Natural killer cell treated with Interleukin-12 subunit alpha and Interleukin-12 subunit beta and Interleukin-15 and Interleukin-18, amount 100 ng/mL, for 72 hours (primary cell): ENCODE measurements around the gene CLDND1. TPM values are rescaled to one million over a fixed set of nuclear protein-coding genes. Genes with fewer than 3 reads are reported as not detected.

Experiments
- ATAC-seq, 2 donors: fragments of 150-1000 bp; cut with Tn5 transposase in 1 of 2; sonication (Bioruptor Pico), chemical (Tn5 transposase) in 1 of 2; 2 replicates each; pipeline ENCODE4 v1.10.0; 2021
- DNase-seq: peaks from one replicate; pipeline ENCODE4 v3.0.0; 2022; ENCODE audit warnings: low spot score
- H3K27ac Mint-ChIP-seq, 2 donors: 1 replicate in 1 of 2; 2 replicates in 1 of 2; pipeline ENCODE4 v1.8.0; 2022; ENCODE audit warnings: mixed read lengths in 2 of 2, mild to moderate bottlenecking in 1 of 2, moderate library complexity in 1 of 2
- H3K27me3 Mint-ChIP-seq, 2 donors: 1 replicate in 1 of 2; 2 replicates in 1 of 2; pipeline ENCODE4 v1.8.0; 2022; ENCODE audit warnings: mixed read lengths in 2 of 2
- H3K36me3 Mint-ChIP-seq: one replicate; pipeline ENCODE4 v1.8.0; 2022; ENCODE audit warnings: mixed read lengths
- H3K4me1 Mint-ChIP-seq, 2 donors: 1 replicate in 1 of 2; 2 replicates in 1 of 2; pipeline ENCODE4 v1.8.0; 2022; ENCODE audit warnings: low read depth in 2 of 2, mixed read lengths in 2 of 2, mild to moderate bottlenecking in 1 of 2
- H3K4me3 Mint-ChIP-seq: one replicate; pipeline ENCODE4 v1.8.0; 2022; ENCODE audit warnings: mixed read lengths
- H3K9me3 Mint-ChIP-seq: 2 replicates; pipeline ENCODE4 v1.8.0; 2022; ENCODE audit warnings: mixed read lengths
- total RNA-seq, 2 donors: library from RNA; stranded (reverse); gene quantifications; one replicate each; pipeline ENCODE4 v1.2.3, GENCODE V29; 2022

Gene CLDND1
- total RNA-seq, 2 donors from 2014 or later: 352 to 548 TPM

GRCh38 chr3:98519351-98519750 lies 3.4 kb downstream of the CLDND1 start:
- H3K4me1 Mint-ChIP-seq: peaks cover 54 to 73% of the 10 kb centered on the region in 2 donors
- H3K27ac Mint-ChIP-seq: peak overlapping the region; percentile 80 to 81
- DNase-seq: no peak
- H3K36me3 Mint-ChIP-seq: peaks cover 63% of the 10 kb centered on the region
- H3K27me3 Mint-ChIP-seq: no peaks in the 10 kb centered on the region
- no peaks in the 10 kb centered on the region for H3K9me3 Mint-ChIP-seq
- ATAC-seq: no peak
- H3K4me3 Mint-ChIP-seq: peak overlapping the region; percentile 92

- ATAC-seq (no peak), DNase-seq (no peak)
- peaks cover 63% of the 10 kb centered on the region for H3K36me3 Mint-ChIP-seq
- no peaks in the 10 kb centered on the region for H3K27me3 Mint-ChIP-seq
- H3K27ac Mint-ChIP-seq: peak overlapping the region; percentile 80 to 81
- peaks cover 53 to 76% of the 10 kb centered on the region in 2 donors for H3K4me1 Mint-ChIP-seq
- H3K4me3 Mint-ChIP-seq: peak overlapping the region; percentile 92
- H3K9me3 Mint-ChIP-seq: no peaks in the 10 kb centered on the region
Measured at GRCh38 chr3:98518816-98519215, 3.9 kb downstream of the CLDND1 start.

- H3K27me3 Mint-ChIP-seq: no peaks in the 10 kb centered on the region
- no peaks in the 10 kb centered on the region for H3K9me3 Mint-ChIP-seq
- H3K4me1 Mint-ChIP-seq: peaks cover 45 to 59% of the 10 kb centered on the region in 2 donors
- ATAC-seq: no peak
- H3K27ac Mint-ChIP-seq: no peak overlapping the region
- H3K4me3 Mint-ChIP-seq: no peak overlapping the region
- H3K36me3 Mint-ChIP-seq: peaks cover 58% of the 10 kb centered on the region
- DNase-seq: no peak
Measured at GRCh38 chr3:98514948-98515347, 7.8 kb downstream of the CLDND1 start.

DNA sequence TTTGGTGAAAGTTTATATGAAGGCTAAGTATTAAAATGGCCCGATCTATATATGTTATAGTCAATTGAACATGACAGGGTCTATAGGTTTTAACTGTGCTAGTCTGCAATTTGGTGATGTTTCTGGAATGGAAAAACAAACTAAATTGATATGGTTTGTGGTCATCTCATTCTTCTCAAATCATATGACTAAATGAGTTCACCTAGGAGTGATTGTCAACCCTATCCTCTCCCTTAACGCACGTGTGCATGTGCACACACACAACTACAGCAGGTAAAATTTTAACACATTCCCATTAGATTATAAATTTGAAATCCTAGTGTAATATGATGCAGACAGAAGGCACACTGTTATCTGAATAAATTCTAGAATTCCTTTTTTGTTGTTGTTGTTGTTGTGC lies 9.0 kb downstream of the CLDND1 start:
- ATAC-seq: peak in 1 of 2 donors; percentile 8
- no peaks in the 10 kb centered on the region for H3K9me3 Mint-ChIP-seq
- DNase-seq: no peak
- no peak overlapping the region for H3K4me3 Mint-ChIP-seq
- peaks cover 46% of the 10 kb centered on the region for H3K36me3 Mint-ChIP-seq
- peaks cover 35 to 47% of the 10 kb centered on the region in 2 donors for H3K4me1 Mint-ChIP-seq
- H3K27me3 Mint-ChIP-seq: no peaks in the 10 kb centered on the region
- peak overlapping the region in 1 of 2 donors; percentile 2 for H3K27ac Mint-ChIP-seq

DNA sequence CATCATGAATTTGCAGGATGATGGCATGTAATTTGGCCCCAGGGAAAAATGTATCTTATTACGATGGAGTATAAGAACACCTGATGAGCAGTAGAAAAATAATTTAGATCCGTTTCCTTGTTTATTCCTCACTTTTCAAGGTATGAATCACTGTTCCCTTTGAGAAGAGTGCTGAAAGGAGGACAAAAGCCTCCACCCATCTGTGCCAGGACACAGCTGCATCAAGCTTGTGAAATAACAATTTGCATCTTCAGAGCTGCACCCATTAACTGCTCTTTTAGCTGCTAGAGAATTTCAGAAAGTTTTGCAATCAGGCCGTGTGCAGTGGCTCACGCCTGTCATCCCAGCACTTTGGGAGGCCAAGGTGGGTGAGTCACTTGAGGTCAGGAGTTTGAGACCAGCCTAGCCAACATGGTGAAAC lies 9.6 kb downstream of the CLDND1 start:
- Mint-ChIP-seq H3K27me3 (no peaks in the 10 kb centered on the region), H3K9me3 (no peaks in the 10 kb centered on the region), H3K4me3 (no peak overlapping the region), H3K27ac (peak overlapping the region; percentile 2 to 40), H3K36me3 (peaks cover 46% of the 10 kb centered on the region), H3K4me1 (peaks cover 35 to 41% of the 10 kb centered on the region in 2 donors)
- ATAC-seq: peak; percentile 87 to 88
- peak; percentile 61 for DNase-seq

- no peak for DNase-seq
- Mint-ChIP-seq H3K36me3 (peaks cover 48% of the 10 kb centered on the region), H3K4me1 (peaks cover 34 to 39% of the 10 kb centered on the region in 2 donors), H3K27me3 (no peaks in the 10 kb centered on the region), H3K9me3 (no peaks in the 10 kb centered on the region), H3K4me3 (no peak overlapping the region), H3K27ac (peak overlapping the region; percentile 2 to 40)
- no peak for ATAC-seq
Measured at GRCh38 chr3:98512576-98512975, 10.1 kb downstream of the CLDND1 start.

GRCh38 chr3:98508582-98508981 lies 14.1 kb downstream of the CLDND1 start:
- Mint-ChIP-seq H3K4me3 (no peak overlapping the region), H3K36me3 (peaks cover 43% of the 10 kb centered on the region), H3K9me3 (no peaks in the 10 kb centered on the region), H3K27me3 (no peaks in the 10 kb centered on the region), H3K4me1 (peaks cover 13 to 24% of the 10 kb centered on the region in 2 donors), H3K27ac (no peak overlapping the region)
- ATAC-seq (no peak), DNase-seq (no peak)

DNA sequence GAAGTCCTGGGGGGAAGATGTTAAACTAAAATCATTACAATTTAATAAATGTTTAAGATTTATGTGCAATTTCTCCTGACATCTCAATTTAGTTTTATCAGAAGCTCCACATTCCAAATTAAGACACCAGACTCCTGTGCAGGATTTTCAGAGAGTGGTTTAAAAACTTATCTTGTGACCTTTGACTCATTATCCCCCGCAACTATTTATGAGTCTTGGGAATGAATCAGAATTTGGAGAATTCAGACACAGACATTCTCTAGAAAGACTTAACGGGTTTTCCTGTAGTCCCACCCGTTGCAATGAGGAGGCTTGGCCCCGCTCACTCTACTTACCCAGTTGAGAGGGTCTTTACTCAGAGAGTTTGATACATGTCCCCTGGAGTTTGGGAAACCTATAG lies 18.2 kb downstream of the CLDND1 start:
- Mint-ChIP-seq H3K27ac (no peak overlapping the region), H3K4me1 (peaks cover 9 to 14% of the 10 kb centered on the region in 2 donors), H3K27me3 (no peaks in the 10 kb centered on the region), H3K4me3 (no peak overlapping the region), H3K36me3 (peaks cover 28% of the 10 kb centered on the region), H3K9me3 (no peaks in the 10 kb centered on the region)
- ATAC-seq (no peak), DNase-seq (no peak)

DNA sequence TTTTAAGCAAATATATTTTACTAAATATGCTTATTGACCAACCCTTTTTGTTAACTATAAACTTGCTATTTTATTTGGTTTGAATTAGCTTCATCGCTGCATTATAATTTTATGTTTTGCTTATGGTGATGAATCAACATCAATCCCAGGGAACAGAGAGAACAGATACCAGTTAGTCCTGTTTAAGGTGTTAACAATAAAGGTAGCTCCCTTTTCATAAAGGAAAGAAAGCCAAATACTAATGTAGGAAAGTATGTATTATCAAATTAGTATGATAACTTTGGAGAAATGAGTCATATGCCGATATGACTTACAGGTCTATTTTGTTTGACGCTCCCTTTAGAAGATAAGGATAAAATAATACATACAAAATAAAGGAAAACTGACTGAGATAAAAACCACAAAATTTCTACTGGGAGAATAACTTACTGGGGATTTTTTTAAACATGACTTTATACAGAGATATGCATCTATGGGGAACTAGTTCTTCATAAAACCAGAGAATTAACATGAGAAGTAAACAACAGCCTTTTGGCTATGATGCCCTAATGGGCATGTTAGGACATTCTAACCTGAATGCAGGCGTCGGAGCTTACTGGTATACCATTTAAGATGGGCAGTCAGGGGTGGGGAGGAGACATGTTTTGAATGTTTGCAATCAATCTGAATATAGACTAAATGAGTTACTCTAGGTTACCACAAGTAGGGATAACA lies 20.7 kb downstream of the CLDND1 start:
- H3K27ac Mint-ChIP-seq: no peak overlapping the region
- H3K36me3 Mint-ChIP-seq: peaks cover 18% of the 10 kb centered on the region
- H3K4me1 Mint-ChIP-seq: peaks cover 9% of the 10 kb centered on the region in 2 donors
- H3K9me3 Mint-ChIP-seq: no peaks in the 10 kb centered on the region
- no peak overlapping the region for H3K4me3 Mint-ChIP-seq
- no peak for ATAC-seq
- H3K27me3 Mint-ChIP-seq: no peaks in the 10 kb centered on the region
- DNase-seq: no peak

DNA sequence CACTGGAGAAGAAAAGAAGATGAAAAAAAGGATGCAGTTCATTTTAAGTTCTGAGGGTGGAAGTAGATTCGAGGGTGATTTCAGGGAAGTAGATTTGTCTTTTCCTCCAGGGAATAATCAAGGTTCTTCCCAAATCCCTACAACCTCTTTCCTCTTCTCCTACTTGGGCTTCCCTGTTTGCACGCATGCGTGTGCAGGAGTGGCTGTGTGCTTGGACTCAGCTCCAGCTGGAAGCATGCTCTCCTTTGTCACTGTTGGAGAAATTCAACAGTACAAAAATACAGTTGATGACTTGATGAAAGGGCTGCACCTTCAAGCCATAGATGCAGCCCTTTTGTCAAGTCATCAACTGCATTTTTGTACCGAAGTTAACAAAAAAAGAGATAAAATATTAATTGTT lies 21.4 kb downstream of the CLDND1 start:
- peaks cover 10% of the 10 kb centered on the region for H3K36me3 Mint-ChIP-seq
- no peaks in the 10 kb centered on the region for H3K27me3 Mint-ChIP-seq
- no peak overlapping the region for H3K4me3 Mint-ChIP-seq
- no peak overlapping the region for H3K27ac Mint-ChIP-seq
- H3K9me3 Mint-ChIP-seq: no peaks in the 10 kb centered on the region
- ATAC-seq (no peak), DNase-seq (no peak)
- peaks cover 9% of the 10 kb centered on the region in 2 donors for H3K4me1 Mint-ChIP-seq

DNA sequence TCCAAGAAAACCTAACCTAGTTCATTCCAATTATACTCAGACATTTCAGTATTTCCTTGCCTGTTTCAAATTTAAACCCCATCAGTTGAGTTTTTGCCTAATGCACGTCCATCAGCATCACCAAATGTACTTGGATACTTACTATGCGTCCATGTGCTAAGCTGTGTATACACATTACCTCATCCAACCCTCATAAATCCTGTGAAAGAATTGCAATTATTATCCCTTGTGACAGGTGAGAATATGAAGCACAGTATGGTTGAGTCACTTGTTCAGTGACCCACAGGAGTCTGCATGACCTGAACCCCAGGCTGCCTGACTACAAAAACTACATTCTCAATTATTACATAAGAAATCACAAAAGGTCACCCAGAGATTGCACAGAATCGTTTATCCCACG lies 22.7 kb downstream of the CLDND1 start:
- ATAC-seq (no peak), DNase-seq (no peak)
- Mint-ChIP-seq H3K36me3 (peaks cover 6% of the 10 kb centered on the region), H3K27ac (no peak overlapping the region), H3K4me1 (peaks cover 6 to 9% of the 10 kb centered on the region in 2 donors), H3K27me3 (no peaks in the 10 kb centered on the region), H3K4me3 (no peak overlapping the region), H3K9me3 (no peaks in the 10 kb centered on the region)

DNA sequence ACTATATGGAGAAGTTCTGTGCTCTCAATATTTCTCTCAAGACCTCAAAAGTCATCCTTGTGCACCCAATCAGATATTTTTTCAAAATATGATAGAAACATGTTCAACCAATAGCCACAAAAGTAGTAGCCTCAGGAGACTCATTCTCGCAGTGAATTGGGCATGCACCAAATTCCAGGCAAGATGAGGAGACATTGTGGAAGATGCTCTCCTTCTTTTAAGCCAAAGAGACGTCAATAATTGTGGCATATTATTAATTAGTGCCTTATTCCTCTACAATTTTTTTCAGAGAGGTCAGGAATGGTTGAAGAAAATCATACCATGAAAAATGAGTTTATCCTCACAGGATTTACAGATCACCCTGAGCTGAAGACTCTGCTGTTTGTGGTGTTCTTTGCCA lies 25.3 kb downstream of the CLDND1 start, which contains the start of gene OR5K2:
OR5K2 (plus strand) TSS at position 301 of the 400 bp plus-strand sequence; CDS start at position 301, 0 bp downstream.
- no peaks in the 10 kb centered on the region for H3K9me3 Mint-ChIP-seq
- H3K27ac Mint-ChIP-seq: no peak within 1 kb of the TSS
- H3K4me3 Mint-ChIP-seq: no peak within 1 kb of the TSS
- no peaks in the 10 kb centered on the region for H3K36me3 Mint-ChIP-seq
- ATAC-seq (no peak), DNase-seq (no peak)
- H3K27me3 Mint-ChIP-seq: peaks cover 0 to 4% of the 10 kb centered on the region in 2 donors
- peaks cover 0 to 2% of the 10 kb centered on the region in 2 donors for H3K4me1 Mint-ChIP-seq

GRCh38 chr3:98483626-98484025 lies 39.1 kb downstream of the CLDND1 start:
- no peaks in the 10 kb centered on the region for H3K27me3 Mint-ChIP-seq
- no peaks in the 10 kb centered on the region for H3K4me1 Mint-ChIP-seq
- H3K4me3 Mint-ChIP-seq: no peak overlapping the region
- ATAC-seq (no peak), DNase-seq (no peak)
- peaks cover 53% of the 10 kb centered on the region for H3K36me3 Mint-ChIP-seq
- no peak overlapping the region for H3K27ac Mint-ChIP-seq
- peaks cover 31% of the 10 kb centered on the region for H3K9me3 Mint-ChIP-seq

GRCh38 chr3:98482717-98483482 lies 39.8 kb downstream of the CLDND1 start:
- H3K9me3 Mint-ChIP-seq: peaks cover 27% of the 10 kb centered on the region
- H3K27ac Mint-ChIP-seq: no peak overlapping the region
- DNase-seq (no peak), ATAC-seq (no peak)
- no peaks in the 10 kb centered on the region for H3K4me1 Mint-ChIP-seq
- H3K36me3 Mint-ChIP-seq: peaks cover 47% of the 10 kb centered on the region
- no peak overlapping the region for H3K4me3 Mint-ChIP-seq
- no peaks in the 10 kb centered on the region for H3K27me3 Mint-ChIP-seq
